ENCODE data around the gene FCRL1.

DNA sequence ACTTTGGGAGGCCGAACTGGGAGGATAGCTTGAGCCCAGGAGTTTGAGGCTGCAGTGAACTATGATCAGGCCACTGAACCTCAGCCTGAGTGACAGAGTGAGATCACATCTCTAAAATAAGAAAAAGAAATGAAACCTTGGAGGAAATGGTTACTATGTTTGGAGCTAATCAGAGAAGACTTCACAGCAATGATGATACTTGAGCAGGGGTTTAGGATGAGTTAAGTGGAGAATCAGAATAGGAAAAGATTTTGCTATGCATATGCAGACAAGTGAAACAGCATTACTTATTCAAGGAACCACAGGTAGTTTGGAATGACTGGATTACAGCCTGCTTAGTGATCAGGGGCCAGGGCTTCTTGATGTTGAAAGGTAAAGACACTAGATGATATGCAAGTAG lies 23.0 kb upstream of the FCRL1 start:
- TF ChIP-seq, protein P1, sequence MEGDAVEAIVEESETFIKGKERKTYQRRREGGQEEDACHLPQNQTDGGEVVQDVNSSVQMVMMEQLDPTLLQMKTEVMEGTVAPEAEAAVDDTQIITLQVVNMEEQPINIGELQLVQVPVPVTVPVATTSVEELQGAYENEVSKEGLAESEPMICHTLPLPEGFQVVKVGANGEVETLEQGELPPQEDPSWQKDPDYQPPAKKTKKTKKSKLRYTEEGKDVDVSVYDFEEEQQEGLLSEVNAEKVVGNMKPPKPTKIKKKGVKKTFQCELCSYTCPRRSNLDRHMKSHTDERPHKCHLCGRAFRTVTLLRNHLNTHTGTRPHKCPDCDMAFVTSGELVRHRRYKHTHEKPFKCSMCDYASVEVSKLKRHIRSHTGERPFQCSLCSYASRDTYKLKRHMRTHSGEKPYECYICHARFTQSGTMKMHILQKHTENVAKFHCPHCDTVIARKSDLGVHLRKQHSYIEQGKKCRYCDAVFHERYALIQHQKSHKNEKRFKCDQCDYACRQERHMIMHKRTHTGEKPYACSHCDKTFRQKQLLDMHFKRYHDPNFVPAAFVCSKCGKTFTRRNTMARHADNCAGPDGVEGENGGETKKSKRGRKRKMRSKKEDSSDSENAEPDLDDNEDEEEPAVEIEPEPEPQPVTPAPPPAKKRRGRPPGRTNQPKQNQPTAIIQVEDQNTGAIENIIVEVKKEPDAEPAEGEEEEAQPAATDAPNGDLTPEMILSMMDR (IDR thresholded peaks at IDR 0.05) = no peak
- TF ChIP-seq SIN3A (IDR thresholded peaks at IDR 0.05; ENCODE audit: borderline replicate concordance, low read depth, low read length) = no peak
- no peak for TF ChIP-seq FOXM1 (IDR thresholded peaks at IDR 0.05; ENCODE audit: low read depth)
- TF ChIP-seq, protein P2, sequence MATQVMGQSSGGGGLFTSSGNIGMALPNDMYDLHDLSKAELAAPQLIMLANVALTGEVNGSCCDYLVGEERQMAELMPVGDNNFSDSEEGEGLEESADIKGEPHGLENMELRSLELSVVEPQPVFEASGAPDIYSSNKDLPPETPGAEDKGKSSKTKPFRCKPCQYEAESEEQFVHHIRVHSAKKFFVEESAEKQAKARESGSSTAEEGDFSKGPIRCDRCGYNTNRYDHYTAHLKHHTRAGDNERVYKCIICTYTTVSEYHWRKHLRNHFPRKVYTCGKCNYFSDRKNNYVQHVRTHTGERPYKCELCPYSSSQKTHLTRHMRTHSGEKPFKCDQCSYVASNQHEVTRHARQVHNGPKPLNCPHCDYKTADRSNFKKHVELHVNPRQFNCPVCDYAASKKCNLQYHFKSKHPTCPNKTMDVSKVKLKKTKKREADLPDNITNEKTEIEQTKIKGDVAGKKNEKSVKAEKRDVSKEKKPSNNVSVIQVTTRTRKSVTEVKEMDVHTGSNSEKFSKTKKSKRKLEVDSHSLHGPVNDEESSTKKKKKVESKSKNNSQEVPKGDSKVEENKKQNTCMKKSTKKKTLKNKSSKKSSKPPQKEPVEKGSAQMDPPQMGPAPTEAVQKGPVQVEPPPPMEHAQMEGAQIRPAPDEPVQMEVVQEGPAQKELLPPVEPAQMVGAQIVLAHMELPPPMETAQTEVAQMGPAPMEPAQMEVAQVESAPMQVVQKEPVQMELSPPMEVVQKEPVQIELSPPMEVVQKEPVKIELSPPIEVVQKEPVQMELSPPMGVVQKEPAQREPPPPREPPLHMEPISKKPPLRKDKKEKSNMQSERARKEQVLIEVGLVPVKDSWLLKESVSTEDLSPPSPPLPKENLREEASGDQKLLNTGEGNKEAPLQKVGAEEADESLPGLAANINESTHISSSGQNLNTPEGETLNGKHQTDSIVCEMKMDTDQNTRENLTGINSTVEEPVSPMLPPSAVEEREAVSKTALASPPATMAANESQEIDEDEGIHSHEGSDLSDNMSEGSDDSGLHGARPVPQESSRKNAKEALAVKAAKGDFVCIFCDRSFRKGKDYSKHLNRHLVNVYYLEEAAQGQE (IDR thresholded peaks at IDR 0.05; ENCODE audit: low read depth, low read length) = no peak
- TF ChIP-seq, protein P3, sequence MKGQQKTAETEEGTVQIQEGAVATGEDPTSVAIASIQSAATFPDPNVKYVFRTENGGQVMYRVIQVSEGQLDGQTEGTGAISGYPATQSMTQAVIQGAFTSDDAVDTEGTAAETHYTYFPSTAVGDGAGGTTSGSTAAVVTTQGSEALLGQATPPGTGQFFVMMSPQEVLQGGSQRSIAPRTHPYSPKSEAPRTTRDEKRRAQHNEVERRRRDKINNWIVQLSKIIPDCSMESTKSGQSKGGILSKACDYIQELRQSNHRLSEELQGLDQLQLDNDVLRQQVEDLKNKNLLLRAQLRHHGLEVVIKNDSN (IDR thresholded peaks at IDR 0.05; ENCODE audit: borderline replicate concordance, low read depth) = no peak
- TF ChIP-seq MXI1 (IDR thresholded peaks at IDR 0.05; ENCODE audit: low read depth, low read length) = no peak
- TF ChIP-seq EP300 (IDR thresholded peaks at IDR 0.05; ENCODE audit: borderline replicate concordance in 1 of 2, low read depth in 1 of 2, low read length in 1 of 2) = no peak
- no peak for TF ChIP-seq EZH2phosphoT487 (IDR thresholded peaks at IDR 0.05; ENCODE audit: borderline replicate concordance, low read depth)
- TF ChIP-seq RXRA (IDR thresholded peaks at IDR 0.05; ENCODE audit: borderline replicate concordance, low read depth) = no peak
- TF ChIP-seq RFX5 (IDR thresholded peaks at IDR 0.05; ENCODE audit: low read length) = no peak
- no peak for TF ChIP-seq FOXJ3 (CRISPR knock-in tag; IDR thresholded peaks at IDR 0.05)
- TF ChIP-seq, protein P4, sequence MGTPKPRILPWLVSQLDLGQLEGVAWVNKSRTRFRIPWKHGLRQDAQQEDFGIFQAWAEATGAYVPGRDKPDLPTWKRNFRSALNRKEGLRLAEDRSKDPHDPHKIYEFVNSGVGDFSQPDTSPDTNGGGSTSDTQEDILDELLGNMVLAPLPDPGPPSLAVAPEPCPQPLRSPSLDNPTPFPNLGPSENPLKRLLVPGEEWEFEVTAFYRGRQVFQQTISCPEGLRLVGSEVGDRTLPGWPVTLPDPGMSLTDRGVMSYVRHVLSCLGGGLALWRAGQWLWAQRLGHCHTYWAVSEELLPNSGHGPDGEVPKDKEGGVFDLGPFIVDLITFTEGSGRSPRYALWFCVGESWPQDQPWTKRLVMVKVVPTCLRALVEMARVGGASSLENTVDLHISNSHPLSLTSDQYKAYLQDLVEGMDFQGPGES (IDR thresholded peaks at IDR 0.05; ENCODE audit: low read depth, low read length) = no peak
- TF ChIP-seq NFIC (IDR thresholded peaks at IDR 0.05; ENCODE audit: borderline replicate concordance) = no peak
- TF ChIP-seq, protein P5, sequence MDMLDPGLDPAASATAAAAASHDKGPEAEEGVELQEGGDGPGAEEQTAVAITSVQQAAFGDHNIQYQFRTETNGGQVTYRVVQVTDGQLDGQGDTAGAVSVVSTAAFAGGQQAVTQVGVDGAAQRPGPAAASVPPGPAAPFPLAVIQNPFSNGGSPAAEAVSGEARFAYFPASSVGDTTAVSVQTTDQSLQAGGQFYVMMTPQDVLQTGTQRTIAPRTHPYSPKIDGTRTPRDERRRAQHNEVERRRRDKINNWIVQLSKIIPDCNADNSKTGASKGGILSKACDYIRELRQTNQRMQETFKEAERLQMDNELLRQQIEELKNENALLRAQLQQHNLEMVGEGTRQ (IDR thresholded peaks at IDR 0.05; ENCODE audit: borderline replicate concordance, low read depth, low read length) = no peak
